AG04450 (cell line): ENCODE results near the gene PDSS2. TPM values are rescaled to one million over a fixed set of nuclear protein-coding genes. Genes with fewer than 3 reads are reported as not detected.

Experiments used
- CTCF ChIA-PET: fragments of 300-600, 350-600 bp; formaldehyde crosslinking; extraction: SDS; loops from one replicate; lab custom pipeline; 2022; ENCODE audit warnings: antibody characterized with exemption, inconsistent platforms; lab: Charles Lee
- POLR2A ChIA-PET: fragments of 350-600 bp; formaldehyde crosslinking; extraction: SDS; loops from one replicate; lab custom pipeline; 2021; ENCODE audit warnings: antibody characterized with exemption, inconsistent platforms; lab: Yijun Ruan, JAX
- DNase-seq: peaks from one replicate; pipeline ENCODE4 v3.0.0-alpha.2; 2011; ENCODE audit warnings: low read depth, low spot score
- H3K27ac ChIP-seq: one replicate; pipeline ENCODE4 v1.5.1; 2012; ENCODE audit warnings: low read depth, low read length, control low read depth
- H3K27me3 ChIP-seq: one replicate; pipeline ENCODE4 v1.6.0; 2012; ENCODE audit warnings: low read length; ENCODE audit not compliant: control insufficient read depth, insufficient read depth
- H3K4me3 ChIP-seq: 2 replicates; pipeline ENCODE4 v1.5.1; 2011; ENCODE audit warnings: mild to moderate bottlenecking, low read depth, low read length, control low read depth
- H3K9me3 ChIP-seq: 2 replicates; pipeline ENCODE4 v1.5.1; 2012; ENCODE audit warnings: low read length; ENCODE audit not compliant: control insufficient read depth, insufficient read depth
- polyA plus RNA-seq: library from polyadenylated mRNA; depleted of rRNA; stranded (reverse); fragments of >200 nt; gene quantifications from 2 replicates; pipeline ENCODE4 v1.2.3, GENCODE V29; 2011
- TF ChIP-seq, protein P1 (sequence below): IDR thresholded peaks from 2 replicates; pipeline ENCODE4 v1.5.1; 2011; ENCODE audit warnings: low read depth, low read length, control low read depth, inconsistent platforms

The PDSS2 gene
- polyA plus RNA-seq, 1 experiment, result 19.1 TPM

DNA sequence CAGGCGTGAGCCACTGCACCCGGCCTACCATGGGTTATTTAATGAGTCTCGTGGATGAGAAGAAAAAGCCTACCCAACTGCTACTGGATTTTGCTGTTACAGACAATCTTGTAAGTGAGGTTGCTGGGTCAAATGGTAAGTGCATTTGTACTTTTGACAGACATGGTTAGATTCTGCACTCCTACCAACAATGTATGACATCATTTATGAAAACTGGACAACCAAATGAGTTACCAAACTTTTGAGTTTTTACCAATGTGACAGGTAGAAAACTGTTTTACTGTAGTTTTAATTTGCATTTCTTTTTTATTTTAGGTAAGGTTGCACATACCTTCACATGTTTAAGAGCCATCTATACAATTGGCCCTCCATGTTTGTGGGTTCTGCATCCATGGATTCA lies 48.2 kb downstream of the PDSS2 start:
- H3K9me3 ChIP-seq, result no peaks in the 10 kb centered on the region
- ChIA-PET POLR2A (no interaction called here), CTCF (no interaction called here)
- no peak for DNase-seq
- H3K4me3 ChIP-seq, result no peak overlapping the region
- TF ChIP-seq, protein P1, sequence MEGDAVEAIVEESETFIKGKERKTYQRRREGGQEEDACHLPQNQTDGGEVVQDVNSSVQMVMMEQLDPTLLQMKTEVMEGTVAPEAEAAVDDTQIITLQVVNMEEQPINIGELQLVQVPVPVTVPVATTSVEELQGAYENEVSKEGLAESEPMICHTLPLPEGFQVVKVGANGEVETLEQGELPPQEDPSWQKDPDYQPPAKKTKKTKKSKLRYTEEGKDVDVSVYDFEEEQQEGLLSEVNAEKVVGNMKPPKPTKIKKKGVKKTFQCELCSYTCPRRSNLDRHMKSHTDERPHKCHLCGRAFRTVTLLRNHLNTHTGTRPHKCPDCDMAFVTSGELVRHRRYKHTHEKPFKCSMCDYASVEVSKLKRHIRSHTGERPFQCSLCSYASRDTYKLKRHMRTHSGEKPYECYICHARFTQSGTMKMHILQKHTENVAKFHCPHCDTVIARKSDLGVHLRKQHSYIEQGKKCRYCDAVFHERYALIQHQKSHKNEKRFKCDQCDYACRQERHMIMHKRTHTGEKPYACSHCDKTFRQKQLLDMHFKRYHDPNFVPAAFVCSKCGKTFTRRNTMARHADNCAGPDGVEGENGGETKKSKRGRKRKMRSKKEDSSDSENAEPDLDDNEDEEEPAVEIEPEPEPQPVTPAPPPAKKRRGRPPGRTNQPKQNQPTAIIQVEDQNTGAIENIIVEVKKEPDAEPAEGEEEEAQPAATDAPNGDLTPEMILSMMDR, result no peak
- H3K27ac ChIP-seq, result no peak overlapping the region
- no peaks in the 10 kb centered on the region for H3K27me3 ChIP-seq

DNA sequence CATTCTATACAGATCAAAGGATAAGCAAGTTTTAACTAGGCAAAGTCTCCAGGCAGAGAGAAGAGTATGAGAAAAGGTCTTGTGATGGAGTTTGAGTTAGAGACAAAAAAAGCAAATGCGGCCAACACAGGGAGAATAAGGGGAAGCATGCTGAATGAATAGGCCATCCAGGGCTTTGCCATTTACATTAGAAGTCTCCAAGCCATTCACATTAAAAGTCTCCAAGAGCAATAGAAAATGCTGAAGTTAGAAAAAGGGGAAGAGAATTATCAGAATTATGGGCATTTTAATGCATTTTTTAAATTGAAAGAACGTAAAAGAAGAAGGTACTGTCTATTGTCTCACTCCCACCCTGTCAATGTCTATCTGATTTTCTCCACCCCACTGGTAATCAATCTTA lies 49.4 kb downstream of the PDSS2 start:
- DNase-seq, result no peak
- no peaks in the 10 kb centered on the region for H3K27me3 ChIP-seq
- no peak overlapping the region for H3K27ac ChIP-seq
- ChIA-PET POLR2A (no interaction called here), CTCF (interaction anchor here (0.6 kb wide), 1 partner anchor 542 kb away, joined by 4 read pairs; no protein-coding TSS in a partner anchor)
- H3K4me3 ChIP-seq, result no peak overlapping the region
- no peaks in the 10 kb centered on the region; the same call in 1 of the 2 replicates for H3K9me3 ChIP-seq
- TF ChIP-seq, protein P1, result no peak

DNA sequence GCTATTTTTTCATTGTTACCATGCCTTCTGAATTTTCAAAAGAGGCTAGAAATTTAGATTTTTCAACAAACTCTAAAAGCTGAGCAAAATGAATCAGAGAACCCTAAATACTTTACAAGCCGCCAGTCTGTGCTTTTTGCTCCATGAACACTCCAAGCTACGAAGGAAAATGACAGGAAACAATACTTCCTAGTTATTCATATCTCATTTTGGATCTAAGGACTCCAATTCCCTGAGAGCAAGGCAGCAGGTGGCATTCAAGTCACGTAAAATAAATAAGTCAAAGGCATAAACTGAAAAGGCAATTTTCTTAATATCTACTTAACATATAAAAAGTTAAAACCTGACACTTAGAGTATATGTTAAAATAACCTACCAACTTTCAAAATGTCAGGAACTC lies 50.6 kb downstream of the PDSS2 start:
- ChIA-PET CTCF (no interaction called here), POLR2A (no interaction called here)
- TF ChIP-seq, protein P1, result no peak
- H3K27ac ChIP-seq, result no peak overlapping the region
- H3K4me3 ChIP-seq, result no peak overlapping the region
- no peak for DNase-seq
- no peaks in the 10 kb centered on the region; the same call in 1 of the 2 replicates for H3K9me3 ChIP-seq
- H3K27me3 ChIP-seq, result no peaks in the 10 kb centered on the region

DNA sequence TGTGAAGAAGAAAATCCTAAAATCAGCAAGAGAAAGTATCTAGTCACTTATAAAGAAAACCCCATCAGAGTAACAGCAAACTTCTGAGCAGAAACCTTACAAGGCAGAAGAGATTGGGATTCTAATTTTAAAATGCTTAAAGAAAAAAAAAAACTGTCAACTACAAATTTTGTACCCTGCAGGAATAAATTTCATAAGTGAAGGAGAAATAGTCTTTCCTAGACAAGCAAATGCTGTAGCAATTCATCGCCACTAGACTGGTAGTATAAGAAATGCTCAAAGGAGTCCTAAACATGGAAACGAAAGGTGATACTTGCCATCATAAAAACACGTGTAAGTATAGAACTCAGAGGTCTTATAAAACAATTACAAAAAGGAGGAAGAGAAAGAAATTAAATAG lies 54.4 kb downstream of the PDSS2 start:
- Histone ChIP-seq H3K27ac (no peak overlapping the region), H3K27me3 (no peaks in the 10 kb centered on the region), H3K4me3 (no peak overlapping the region), H3K9me3 (peaks cover 3% of the 10 kb centered on the region)
- ChIA-PET CTCF (interaction anchor here (0.7 kb wide), 1 partner anchor 172 kb away, joined by 4 read pairs; no protein-coding TSS in a partner anchor), POLR2A (no interaction called here)
- TF ChIP-seq, protein P1, result no peak
- no peak for DNase-seq

DNA sequence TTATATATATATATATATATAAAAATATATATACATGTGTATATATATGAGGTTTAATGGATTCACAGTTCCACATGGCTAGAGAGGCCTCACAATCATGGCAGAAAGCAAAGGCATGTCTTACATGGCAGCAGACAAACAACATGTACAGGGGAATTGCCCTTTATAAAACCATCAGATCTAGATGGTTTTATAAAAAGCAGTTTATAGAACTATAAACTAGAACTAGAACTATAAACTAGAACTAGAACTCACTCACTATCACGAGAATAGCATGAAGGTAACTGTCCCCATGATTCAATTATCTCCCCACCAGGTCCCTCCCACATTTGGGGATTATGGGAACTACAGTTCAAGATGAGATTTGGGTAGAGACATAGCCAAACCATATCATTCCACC lies 56.8 kb downstream of the PDSS2 start:
- peaks cover 3% of the 10 kb centered on the region for H3K9me3 ChIP-seq
- no peaks in the 10 kb centered on the region for H3K27me3 ChIP-seq
- DNase-seq, result no peak
- H3K4me3 ChIP-seq, result no peak overlapping the region
- no peak overlapping the region for H3K27ac ChIP-seq
- POLR2A ChIA-PET, result no interaction called here
- TF ChIP-seq, protein P1, result no peak
- CTCF ChIA-PET, result no interaction called here
